HepG2 (cell line): ENCODE results near the gene EARS2. TPM values are rescaled to one million over a fixed set of nuclear protein-coding genes. Genes with fewer than 3 reads are reported as not detected.

Experiments
- ATAC-seq: fragments of 200-7000 bp; cut with Tn5 transposase; 3 replicates; pipeline ENCODE4 v1.9.1; 2020; ENCODE audit warnings: mild to moderate bottlenecking, moderate library complexity
- BruUV-seq: library from RNA; stranded (reverse); fragments of 400-500 nt; replicated peaks from 2 replicates; lab custom pipeline; 2021; lab: Mats Ljungman, UMichigan
- CTCF ChIA-PET: fragments of 300-600 bp; formaldehyde crosslinking; extraction: SDS; loops from one replicate; lab custom pipeline; 2021; ENCODE audit warnings: low total read pairs, inconsistent platforms, low intra/inter-chr PET ratio; lab: Yijun Ruan, JAX
- POLR2A ChIA-PET: fragments of 350-600 bp; sonication (Branson Sonifier 250); formaldehyde crosslinking; loops from one replicate; lab custom pipeline; 2020; ENCODE audit warnings: antibody characterized with exemption, inconsistent platforms; lab: Yijun Ruan, JAX
- DNase-seq: peaks from one replicate; pipeline ENCODE4 v3.0.0-alpha.2; 2015; ENCODE audit warnings: low spot score
- FAIRE-seq: peaks from 3 replicates; lab custom pipeline; 2011; peaks lifted over from hg19 to GRCh38; lab: Jason Lieb, UNC
- H2AFZ ChIP-seq: one replicate; pipeline ENCODE4 v1.6.1; 2011; ENCODE audit warnings: low read length, inconsistent platforms
- H3K27ac ChIP-seq: fragments of 300-600 bp; 3 replicates; pipeline ENCODE4 v1.8.0; 2011; ENCODE audit warnings: mixed run types, mild to moderate bottlenecking, mixed read lengths, low read length, inconsistent platforms; ENCODE audit not compliant: insufficient read depth; ENCODE audit errors: extremely low read length
- H3K27me3 ChIP-seq, 2 experiments: fragments of 200-600 bp in 1 of 2; 2 replicates in 1 of 2; 3 replicates in 1 of 2; pipeline versions ENCODE4 v1.6.0 to v1.8.0; 2011; ENCODE audit warnings: low read length in 2 of 2, mild to moderate bottlenecking in 2 of 2, moderate library complexity in 2 of 2, inconsistent platforms in 1 of 2; ENCODE audit not compliant: insufficient read depth in 2 of 2, control insufficient read depth in 1 of 2
- H3K36me3 ChIP-seq, 2 experiments: fragments of 200-600 bp in 1 of 2; replicated peaks in 1 of 2; 2 replicates in 1 of 2; 3 replicates in 1 of 2; pipeline versions ENCODE4 v1.5.1 to v1.8.0; 2011; ENCODE audit warnings: low read length in 2 of 2, inconsistent platforms in 1 of 2; ENCODE audit not compliant: insufficient read depth in 2 of 2, control insufficient read depth in 1 of 2
- H3K4me1 ChIP-seq: 2 replicates; pipeline ENCODE4 v1.5.1; 2012; ENCODE audit warnings: low read length, inconsistent platforms; ENCODE audit not compliant: insufficient read depth
- H3K4me2 ChIP-seq: 2 replicates; pipeline ENCODE4 v1.6.0; 2011; ENCODE audit warnings: low read depth, low read length, inconsistent platforms
- H3K4me3 ChIP-seq, 3 experiments: fragments of 200-600 bp in 1 of 3; sonication (generic), shearing (Covaris generic) in 1 of 3; replicated peaks in 1 of 3; 2 replicates each; pipeline ENCODE4 v1.5.1; 2011 to 2016; ENCODE audit warnings: low read length in 3 of 3, inconsistent platforms in 2 of 3, low read depth in 2 of 3, mild to moderate bottlenecking in 2 of 3, control low read depth in 1 of 3, mixed read lengths in 1 of 3; ENCODE audit not compliant: insufficient read depth in 1 of 3
- H3K79me2 ChIP-seq: one replicate; pipeline ENCODE4 v1.6.1; 2011; ENCODE audit warnings: low read length, inconsistent platforms; ENCODE audit not compliant: insufficient read depth
- H3K9ac ChIP-seq: 2 replicates; pipeline ENCODE4 v1.6.0; 2011; ENCODE audit warnings: mild to moderate bottlenecking, low read depth, low read length, inconsistent platforms; ENCODE audit not compliant: insufficient read depth
- H3K9me3 ChIP-seq: 2 replicates; pipeline ENCODE4 v1.5.1; 2012; ENCODE audit warnings: mild to moderate bottlenecking, low read length
- H4K20me1 ChIP-seq: 2 replicates; pipeline ENCODE4 v1.6.0; 2011; ENCODE audit warnings: inconsistent platforms, mild to moderate bottlenecking, low read length, moderate library complexity; ENCODE audit not compliant: insufficient read depth
- GPN1 ChIP-seq: sonication (generic); formaldehyde crosslinking; IDR thresholded peaks from 2 replicates; pipeline ENCODE4 v1.5.1; 2020; ENCODE audit warnings: missing genetic modification reagents, borderline replicate concordance
- HCFC1 ChIP-seq: fragments of 150-350 bp; IDR thresholded peaks from 2 replicates; pipeline ENCODE4 v1.6.1; 2014; ENCODE audit warnings: low read depth, low read length
- KLF12 ChIP-seq: sonication (generic); formaldehyde crosslinking; IDR thresholded peaks from 2 replicates; pipeline ENCODE4 v1.4.0; 2020; ENCODE audit warnings: missing genetic modification reagents, borderline replicate concordance
- NR2F2 ChIP-seq: IDR thresholded peaks from 2 replicates; pipeline ENCODE4 v1.6.1; 2012; ENCODE audit warnings: low read depth, inconsistent platforms, borderline replicate concordance
- SOX5 ChIP-seq: IDR thresholded peaks from 2 replicates; pipeline ENCODE4 v1.6.1; 2016; ENCODE audit warnings: borderline replicate concordance
- TEAD3 ChIP-seq: optimal IDR thresholded peaks from 2 replicates; pipeline ENCODE3; 2016; ENCODE audit warnings: borderline replicate concordance
- ZNF12 ChIP-seq: sonication (generic); formaldehyde crosslinking; IDR thresholded peaks from 2 replicates; pipeline ENCODE4 v1.5.0; 2020; ENCODE audit warnings: missing genetic modification reagents
- ZNF263 ChIP-seq: sonication (generic); formaldehyde crosslinking; IDR thresholded peaks from 2 replicates; pipeline ENCODE4 v1.4.0; 2020; ENCODE audit warnings: missing genetic modification reagents
- ZNF577 ChIP-seq: sonication (generic); formaldehyde crosslinking; IDR thresholded peaks from 2 replicates; pipeline ENCODE4 v1.4.0; 2020; ENCODE audit warnings: mild to moderate bottlenecking, low read depth, missing genetic modification reagents, borderline replicate concordance
- ZNF780A ChIP-seq: sonication (generic); formaldehyde crosslinking; IDR thresholded peaks from 2 replicates; pipeline ENCODE4 v1.8.0; 2022; ENCODE audit warnings: mild to moderate bottlenecking, missing genetic modification reagents, moderate library complexity
- WGBS: methylation state at CpG from one replicate; pipeline ENCODE4 v1.1.6; 2017; ENCODE audit warnings: low lambda C conversion rate; 5-methylcytosine and 5-hydroxymethylcytosine counted together
- in situ Hi-C: cut with HindIII; loops from 2 replicates; pipeline ENCODE4 v1.10.0; 2017; ENCODE audit warnings: low pct_unique_long_range_greater_than_20kb; ENCODE audit not compliant: extremely low pct_ligation_motif_present
- intact Hi-C: fragments of 100-400 bp; cut with micrococcal nuclease; formaldehyde crosslinking; loops from one replicate; pipeline ENCODE4 v1.10.0; 2022; ENCODE audit not compliant: unreplicated experiment
- polyA plus RNA-seq, 8 experiments: library from polyadenylated mRNA; depleted of rRNA in 3 of 8; stranded (reverse) in 7 of 8; unstranded in 1 of 8; fragments of >200 nt; fragmentation: Illumina TruSeq in 4 of 8; extraction: Trizol in 4 of 8; gene quantifications; 2 replicates each; pipeline versions ENCODE4 v1.2.1 to v1.2.3, GENCODE V29; 2011 to 2016; ENCODE audit warnings: low read depth in 4 of 8, missing spikeins in 1 of 8, mixed read lengths in 1 of 8; ENCODE audit not compliant: insufficient read depth in 1 of 8
- total RNA-seq, 5 experiments: library from RNA; depleted of rRNA; stranded (reverse); fragments of >200 nt; fragmentation: Illumina TruSeq; extraction: Trizol; gene quantifications; 2 replicates each; pipeline ENCODE4 v1.2.3, GENCODE V29; 2016; ENCODE audit warnings: low read depth in 1 of 5
- TF ChIP-seq, protein P1 (sequence below): sonication (generic); formaldehyde crosslinking; IDR thresholded peaks from 2 replicates; pipeline ENCODE4 v1.5.0; 2020; ENCODE audit warnings: mild to moderate bottlenecking, missing genetic modification reagents

Gene EARS2
- total and polyA plus RNA-seq, 2 of the 13 experiments (the other 11 are each of a cell fraction or from before 2014, with no cell fraction given) = 49.4 to 80.4 TPM

DNA sequence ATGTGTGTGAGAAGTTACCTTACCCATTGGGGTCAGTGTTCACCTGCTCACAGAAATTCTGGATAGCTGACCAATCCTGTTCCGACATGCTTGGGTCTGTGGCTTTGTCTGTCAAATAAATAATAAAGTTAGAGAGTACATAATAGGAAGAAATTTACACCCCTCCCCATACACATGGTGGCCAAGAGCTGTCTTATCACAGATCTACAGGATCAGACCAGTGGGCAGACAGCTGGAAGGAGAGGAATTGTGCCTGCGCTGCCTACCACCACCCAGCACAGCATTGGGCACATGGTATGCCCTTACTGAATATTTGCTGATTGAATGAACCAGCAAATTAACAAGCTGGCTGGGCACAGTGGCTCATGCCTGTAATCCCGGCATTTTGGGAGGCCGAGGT lies 61.5 kb downstream of the EARS2 start:
- H3K27me3 ChIP-seq = no peaks in the 10 kb centered on the region
- no peak overlapping the region for H3K27ac ChIP-seq
- H3K4me1 ChIP-seq = peaks cover 9% of the 10 kb centered on the region
- no peak for ATAC-seq
- H3K9me3 ChIP-seq = no peaks in the 10 kb centered on the region
- DNase-seq = no peak
- no peak overlapping the region for H3K4me2 ChIP-seq
- ChIA-PET POLR2A (no interaction called here), CTCF (no interaction called here)
- peaks cover 38% of the 10 kb centered on the region for H4K20me1 ChIP-seq
- H3K36me3 ChIP-seq = peaks cover 51 to 84% of the 10 kb centered on the region in 2 experiments
- no peak overlapping the region for H2AFZ ChIP-seq
- WGBS = over 99% methylated on average over 4 of the region's 4 CpGs
- H3K79me2 ChIP-seq = peaks cover 43% of the 10 kb centered on the region
- no peak for FAIRE-seq
- no TSS peak for BruUV-seq
- TF ChIP-seq TEAD3 (CRISPR knock-in tag) (peak; percentile 11), ZNF577 (CRISPR knock-in tag) (no peak)
- in situ Hi-C loops = no loop called here
- H3K9ac ChIP-seq = no peak overlapping the region
- intact Hi-C loops = no loop called here
- no peak overlapping the region for H3K4me3 ChIP-seq

DNA sequence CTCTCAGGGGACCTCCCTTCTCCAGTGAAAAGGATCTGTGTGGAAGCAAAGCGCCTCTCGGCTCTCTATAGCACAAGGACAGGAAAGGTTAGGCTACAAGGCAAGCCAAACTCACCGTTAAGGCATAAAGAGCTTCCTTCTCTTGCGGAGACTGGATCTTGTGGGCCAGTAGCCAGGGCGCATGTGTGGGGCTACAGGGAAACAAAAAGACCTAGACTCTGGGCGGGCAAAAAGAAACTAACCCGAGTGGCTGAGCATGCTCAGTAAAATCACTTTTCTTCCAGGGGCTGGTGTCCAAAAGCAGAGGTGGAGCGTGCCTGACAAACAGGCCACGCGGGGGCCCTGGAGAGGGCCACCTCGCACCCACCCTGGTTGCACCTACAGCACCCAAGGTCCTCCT lies 63.0 kb downstream of the EARS2 start:
- no TSS peak for BruUV-seq
- Histone ChIP-seq H3K27ac (no peak overlapping the region), H3K9ac (no peak overlapping the region), H3K79me2 (peaks cover 28% of the 10 kb centered on the region), H3K4me2 (no peak overlapping the region), H3K4me1 (peaks cover 7% of the 10 kb centered on the region), H4K20me1 (peaks cover 26% of the 10 kb centered on the region), H3K9me3 (no peaks in the 10 kb centered on the region), H2AFZ (no peak overlapping the region), H3K4me3 (no peak overlapping the region), H3K36me3 (peaks cover 54 to 86% of the 10 kb centered on the region in 2 experiments), H3K27me3 (no peaks in the 10 kb centered on the region)
- FAIRE-seq (no peak), ATAC-seq (no peak), DNase-seq (no peak)
- TF ChIP-seq ZNF780A (CRISPR knock-in tag) (no peak), ZNF263 (CRISPR knock-in tag) (no peak), HCFC1 (0 out of 2 replicates have a peak, but pooled peaks have one; percentile 4), ZNF12 (CRISPR knock-in tag) (no peak), KLF12 (no peak), GPN1 (CRISPR knock-in tag) (no peak), NR2F2 (no peak), SOX5 (CRISPR knock-in tag) (no peak)
- TF ChIP-seq, protein P1, sequence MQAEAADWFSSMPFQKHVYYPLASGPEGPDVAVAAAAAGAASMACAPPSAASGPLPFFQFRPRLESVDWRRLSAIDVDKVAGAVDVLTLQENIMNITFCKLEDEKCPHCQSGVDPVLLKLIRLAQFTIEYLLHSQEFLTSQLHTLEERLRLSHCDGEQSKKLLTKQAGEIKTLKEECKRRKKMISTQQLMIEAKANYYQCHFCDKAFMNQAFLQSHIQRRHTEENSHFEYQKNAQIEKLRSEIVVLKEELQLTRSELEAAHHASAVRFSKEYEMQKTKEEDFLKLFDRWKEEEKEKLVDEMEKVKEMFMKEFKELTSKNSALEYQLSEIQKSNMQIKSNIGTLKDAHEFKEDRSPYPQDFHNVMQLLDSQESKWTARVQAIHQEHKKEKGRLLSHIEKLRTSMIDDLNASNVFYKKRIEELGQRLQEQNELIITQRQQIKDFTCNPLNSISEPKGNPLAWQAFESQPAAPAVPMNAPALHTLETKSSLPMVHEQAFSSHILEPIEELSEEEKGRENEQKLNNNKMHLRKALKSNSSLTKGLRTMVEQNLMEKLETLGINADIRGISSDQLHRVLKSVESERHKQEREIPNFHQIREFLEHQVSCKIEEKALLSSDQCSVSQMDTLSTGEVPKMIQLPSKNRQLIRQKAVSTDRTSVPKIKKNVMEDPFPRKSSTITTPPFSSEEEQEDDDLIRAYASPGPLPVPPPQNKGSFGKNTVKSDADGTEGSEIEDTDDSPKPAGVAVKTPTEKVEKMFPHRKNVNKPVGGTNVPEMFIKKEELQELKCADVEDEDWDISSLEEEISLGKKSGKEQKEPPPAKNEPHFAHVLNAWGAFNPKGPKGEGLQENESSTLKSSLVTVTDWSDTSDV (CRISPR knock-in tag) = no peak
- ChIA-PET POLR2A (no interaction called here), CTCF (no interaction called here)
- intact Hi-C loops (no loop called here), in situ Hi-C loops (no loop called here)
- WGBS = 98% methylated on average over 10 of the region's 11 CpGs
